Measurements from ENCODE around the gene APP.

Gene APP

GRCh38 chr21:26159869-26160268 is 10.7 kb downstream of the APP start:
- TF ChIP-seq POLR2AphosphoS5 (IDR thresholded peaks at IDR 0.05; ENCODE audit: low read depth, low read length) (no peak), POLR2A (IDR thresholded peaks at IDR 0.05; ENCODE audit: low read depth, low read length) (no peak), TAF1 (IDR thresholded peaks at IDR 0.05; ENCODE audit: borderline replicate concordance, low read depth, low read length) (no peak)
- DNase-seq (ENCODE audit: insufficient read length) (no peak), FAIRE-seq (no peak)

GRCh38 chr21:26157801-26158200 is 12.8 kb downstream of the APP start:
- FAIRE-seq (no peak), DNase-seq (ENCODE audit: insufficient read length) (no peak)
- TF ChIP-seq POLR2AphosphoS5 (IDR thresholded peaks at IDR 0.05; ENCODE audit: low read depth, low read length) (no peak), TAF1 (IDR thresholded peaks at IDR 0.05; ENCODE audit: borderline replicate concordance, low read depth, low read length) (no peak), POLR2A (IDR thresholded peaks at IDR 0.05; ENCODE audit: low read depth, low read length) (no peak)

- DNase-seq (ENCODE audit: insufficient read length) (no peak), FAIRE-seq (no peak)
- TF ChIP-seq POLR2AphosphoS5 (IDR thresholded peaks at IDR 0.05; ENCODE audit: low read depth, low read length) (no peak), POLR2A (IDR thresholded peaks at IDR 0.05; ENCODE audit: low read depth, low read length) (no peak), TAF1 (IDR thresholded peaks at IDR 0.05; ENCODE audit: borderline replicate concordance, low read depth, low read length) (no peak)
Observed at GRCh38 chr21:26154753-26155152, 15.8 kb downstream of the APP start.

- no peak for DNase-seq (ENCODE audit: insufficient read length)
- FAIRE-seq = no peak
- no peak for TF ChIP-seq POLR2AphosphoS5 (IDR thresholded peaks at IDR 0.05; ENCODE audit: low read depth, low read length)
- TF ChIP-seq TAF1 (IDR thresholded peaks at IDR 0.05; ENCODE audit: borderline replicate concordance, low read depth, low read length) = no peak
- TF ChIP-seq POLR2A (IDR thresholded peaks at IDR 0.05; ENCODE audit: low read depth, low read length) = no peak
Observed at GRCh38 chr21:26153758-26154157, 16.8 kb downstream of the APP start.

GRCh38 chr21:26148840-26149354 is 21.7 kb downstream of the APP start:
- DNase-seq (ENCODE audit: insufficient read length) = no peak
- TF ChIP-seq POLR2AphosphoS5 (IDR thresholded peaks at IDR 0.05; ENCODE audit: low read depth, low read length) = no peak
- TF ChIP-seq POLR2A (IDR thresholded peaks at IDR 0.05; ENCODE audit: low read depth, low read length) = no peak
- TF ChIP-seq TAF1 (IDR thresholded peaks at IDR 0.05; ENCODE audit: borderline replicate concordance, low read depth, low read length) = no peak
- FAIRE-seq = no peak

- DNase-seq (ENCODE audit: insufficient read length) = no peak
- TF ChIP-seq TAF1 (IDR thresholded peaks at IDR 0.05; ENCODE audit: borderline replicate concordance, low read depth, low read length) (no peak), POLR2AphosphoS5 (IDR thresholded peaks at IDR 0.05; ENCODE audit: low read depth, low read length) (no peak), POLR2A (IDR thresholded peaks at IDR 0.05; ENCODE audit: low read depth, low read length) (no peak)
- FAIRE-seq = no peak
Observed at GRCh38 chr21:26148071-26148839, 22.3 kb downstream of the APP start.

- FAIRE-seq (no peak), DNase-seq (ENCODE audit: insufficient read length) (no peak)
- no peak for TF ChIP-seq TAF1 (IDR thresholded peaks at IDR 0.05; ENCODE audit: borderline replicate concordance, low read depth, low read length)
- TF ChIP-seq POLR2A (IDR thresholded peaks at IDR 0.05; ENCODE audit: low read depth, low read length) = no peak
- TF ChIP-seq POLR2AphosphoS5 (IDR thresholded peaks at IDR 0.05; ENCODE audit: low read depth, low read length) = no peak
Observed at GRCh38 chr21:26147535-26147934, 23.0 kb downstream of the APP start.

- TF ChIP-seq POLR2A (IDR thresholded peaks at IDR 0.05; ENCODE audit: low read depth, low read length) (no peak), TAF1 (IDR thresholded peaks at IDR 0.05; ENCODE audit: borderline replicate concordance, low read depth, low read length) (no peak), POLR2AphosphoS5 (IDR thresholded peaks at IDR 0.05; ENCODE audit: low read depth, low read length) (no peak)
- FAIRE-seq (no peak), DNase-seq (ENCODE audit: insufficient read length) (no peak)
Observed at GRCh38 chr21:26146681-26147080, 23.9 kb downstream of the APP start.

GRCh38 chr21:26144031-26144430 is 26.5 kb downstream of the APP start:
- TF ChIP-seq POLR2A (IDR thresholded peaks at IDR 0.05; ENCODE audit: low read depth, low read length) = no peak
- TF ChIP-seq POLR2AphosphoS5 (IDR thresholded peaks at IDR 0.05; ENCODE audit: low read depth, low read length) = no peak
- no peak for TF ChIP-seq TAF1 (IDR thresholded peaks at IDR 0.05; ENCODE audit: borderline replicate concordance, low read depth, low read length)
- DNase-seq (ENCODE audit: insufficient read length) = no peak
- no peak for FAIRE-seq

GRCh38 chr21:26142363-26142762 is 28.2 kb downstream of the APP start:
- DNase-seq (ENCODE audit: insufficient read length) (no peak), FAIRE-seq (no peak)
- TF ChIP-seq TAF1 (IDR thresholded peaks at IDR 0.05; ENCODE audit: borderline replicate concordance, low read depth, low read length) (no peak), POLR2A (IDR thresholded peaks at IDR 0.05; ENCODE audit: low read depth, low read length) (no peak), POLR2AphosphoS5 (IDR thresholded peaks at IDR 0.05; ENCODE audit: low read depth, low read length) (no peak)

- FAIRE-seq (no peak), DNase-seq (ENCODE audit: insufficient read length) (no peak)
- TF ChIP-seq POLR2A (IDR thresholded peaks at IDR 0.05; ENCODE audit: low read depth, low read length) (no peak), POLR2AphosphoS5 (IDR thresholded peaks at IDR 0.05; ENCODE audit: low read depth, low read length) (no peak), TAF1 (IDR thresholded peaks at IDR 0.05; ENCODE audit: borderline replicate concordance, low read depth, low read length) (no peak)
Observed at GRCh38 chr21:26140926-26141325, 29.6 kb downstream of the APP start.

- no peak for DNase-seq (ENCODE audit: insufficient read length)
- no peak for TF ChIP-seq POLR2A (IDR thresholded peaks at IDR 0.05; ENCODE audit: low read depth, low read length)
- no peak for TF ChIP-seq POLR2AphosphoS5 (IDR thresholded peaks at IDR 0.05; ENCODE audit: low read depth, low read length)
- TF ChIP-seq TAF1 (IDR thresholded peaks at IDR 0.05; ENCODE audit: borderline replicate concordance, low read depth, low read length) = no peak
- FAIRE-seq = no peak
Observed at GRCh38 chr21:26140164-26140579, 30.4 kb downstream of the APP start.
